Left colon (tissue), 2 donors: ENCODE measurements around the gene PAQR5. TPM values are rescaled to one million over a fixed set of nuclear protein-coding genes. Genes with fewer than 3 reads are reported as not detected.
A peak's percentile ranks its signal among the peaks of the same experiment; 100 is the strongest.

Experiments used
- ATAC-seq: fragments of 200-7000 bp; cut with Tn5 transposase; one replicate; pipeline ENCODE4 v1.9.1; 2020; ENCODE audit warnings: mild to moderate bottlenecking, moderate library complexity
- DNase-seq, 2 donors: peaks; one replicate each; pipeline ENCODE4 v3.0.0-alpha.2; 2020
- intact Hi-C, 2 donors: fragments of 100-400 bp; cut with DNase I in 1 of 2; cut with micrococcal nuclease in 1 of 2; formaldehyde crosslinking; loops; one replicate each; pipeline versions ENCODE4 v1.11.2 to v1.14.0; 2022; cut with DNase I, micrococcal nuclease
- long read RNA-seq: library from polyadenylated mRNA; unstranded; transcript quantifications from one replicate; pipeline ENCODE4 v2.0.0, GENCODE V29; 2021
- total RNA-seq, 2 donors: library from RNA; stranded (reverse); fragmentation: NEBNext Ultra II Directional; extraction: Animal tissue kit (Norgen Biotek cat#: 25700); gene quantifications; one replicate each; pipeline ENCODE4 v1.2.1, GENCODE V29; 2021
- donor health status: DM: no; HTN: no; CAD: no.
- donor health status: DM: yes; HTN: yes; CAD: no.

PAQR5 gene, protein sequence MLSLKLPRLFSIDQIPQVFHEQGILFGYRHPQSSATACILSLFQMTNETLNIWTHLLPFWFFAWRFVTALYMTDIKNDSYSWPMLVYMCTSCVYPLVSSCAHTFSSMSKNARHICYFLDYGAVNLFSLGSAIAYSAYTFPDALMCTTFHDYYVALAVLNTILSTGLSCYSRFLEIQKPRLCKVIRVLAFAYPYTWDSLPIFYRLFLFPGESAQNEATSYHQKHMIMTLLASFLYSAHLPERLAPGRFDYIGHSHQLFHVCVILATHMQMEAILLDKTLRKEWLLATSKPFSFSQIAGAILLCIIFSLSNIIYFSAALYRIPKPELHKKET
- total RNA-seq = 10 to 100 TPM; 62.3 to 63.6 TPM
- long read RNA-seq, full-length matches to known transcripts = 1 of 33 reads
- long read RNA-seq, partial matches to known transcripts = 26 of 33 reads
- long read RNA-seq, other reads (novel, unspliced or antisense) = 6 of 33 reads

DNA sequence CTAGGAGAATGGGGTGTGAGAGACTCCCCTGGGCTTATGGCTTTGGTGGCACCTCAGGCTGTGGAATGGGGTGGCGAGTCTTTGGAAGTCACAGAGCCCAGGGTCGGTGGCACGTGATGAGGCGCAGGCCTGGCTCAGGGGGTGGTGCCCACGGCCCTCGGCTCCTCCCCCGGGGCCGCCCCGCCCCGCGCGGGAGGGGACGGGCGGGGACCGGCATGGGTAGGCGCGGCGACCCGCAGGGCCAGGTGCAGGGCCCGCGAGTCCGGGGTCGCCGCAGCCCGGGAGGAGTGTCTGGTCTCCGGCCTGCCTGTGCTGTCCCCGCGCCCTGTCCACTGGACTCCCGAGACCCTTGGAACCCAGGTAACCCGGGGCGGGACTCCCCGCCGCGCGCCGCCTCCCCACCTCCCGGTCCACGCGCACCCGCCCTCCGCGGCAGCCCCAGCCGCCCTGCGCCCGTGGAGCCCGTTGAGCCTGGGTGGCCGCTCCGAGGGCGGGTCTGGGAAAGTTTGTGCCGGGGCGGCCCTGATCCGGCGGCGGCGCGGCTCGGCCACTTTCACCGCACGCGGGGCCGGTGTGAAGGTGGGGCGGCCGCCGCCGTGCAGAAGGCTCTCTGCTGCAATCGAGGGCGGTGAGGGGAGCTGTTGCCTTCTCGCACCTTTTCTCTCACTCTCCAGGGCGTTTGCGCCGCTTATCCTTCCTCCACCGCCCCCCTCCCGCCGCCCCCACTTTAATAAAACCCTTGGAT is at the start of gene PAQR5:
PAQR5 (plus strand) TSS at position 216 of the 745 bp plus-strand sequence. CDS start 61,169 bp downstream, outside the sequence.
- DNase-seq = peak; percentile 53 to 70
- intact Hi-C loops = no loop called here
- ATAC-seq = peak; percentile 85

DNA sequence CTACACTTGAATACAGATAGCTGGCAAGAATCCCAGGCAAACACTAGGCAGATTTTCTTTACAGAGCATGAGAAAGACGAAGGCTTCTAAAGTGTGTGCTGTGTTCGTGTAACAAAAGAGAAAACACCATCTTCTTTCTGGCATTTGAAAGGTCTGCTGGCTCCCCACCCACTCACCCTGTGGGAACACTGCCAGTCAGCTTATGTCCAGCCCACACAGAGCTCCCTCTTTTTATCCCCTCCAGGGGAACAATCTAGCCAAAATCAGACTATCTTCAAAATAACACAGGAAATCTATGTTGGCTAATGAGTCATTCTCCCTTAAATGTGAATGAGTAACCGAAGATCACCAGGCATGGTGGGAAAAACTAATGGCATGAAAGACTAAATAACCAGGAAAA is 45.6 kb upstream of the PAQR5 start:
- intact Hi-C loops = no loop called here
- DNase-seq (no peak), ATAC-seq (no peak)

DNA sequence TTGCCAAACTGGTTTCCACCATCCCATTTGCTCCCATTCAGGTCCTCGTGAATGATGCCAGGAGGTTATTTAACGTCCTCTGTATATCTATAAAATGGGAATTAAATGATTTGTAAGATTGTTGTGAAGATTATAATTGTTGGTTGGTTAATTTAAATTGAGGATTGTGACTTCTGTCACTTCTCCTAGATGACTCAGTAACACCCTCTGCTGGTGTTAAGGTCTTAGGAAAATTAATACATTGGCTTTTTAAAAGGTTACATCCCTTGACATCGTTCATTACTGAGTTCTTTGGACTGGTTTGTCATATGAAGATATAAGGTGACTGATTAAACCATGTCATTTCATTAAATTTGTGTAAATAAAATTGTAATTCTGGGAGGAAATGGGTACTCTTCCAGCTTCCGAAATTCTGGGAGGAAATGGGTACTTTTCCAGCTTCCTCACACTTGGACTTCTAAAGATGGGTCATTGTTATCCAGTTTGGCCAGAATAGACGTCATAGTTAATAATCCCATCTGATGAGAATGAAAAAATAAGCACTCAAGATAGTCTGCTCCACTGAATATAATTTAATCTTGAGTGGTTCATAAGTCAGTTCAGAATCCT is 33.3 kb upstream of the PAQR5 start:
- DNase-seq (no peak), ATAC-seq (peak; percentile 52)
- intact Hi-C loops = loop anchor here in 1 of 2 donors (5.0 kb wide), 1 partner anchor 208 kb away; no protein-coding TSS in a partner anchor

DNA sequence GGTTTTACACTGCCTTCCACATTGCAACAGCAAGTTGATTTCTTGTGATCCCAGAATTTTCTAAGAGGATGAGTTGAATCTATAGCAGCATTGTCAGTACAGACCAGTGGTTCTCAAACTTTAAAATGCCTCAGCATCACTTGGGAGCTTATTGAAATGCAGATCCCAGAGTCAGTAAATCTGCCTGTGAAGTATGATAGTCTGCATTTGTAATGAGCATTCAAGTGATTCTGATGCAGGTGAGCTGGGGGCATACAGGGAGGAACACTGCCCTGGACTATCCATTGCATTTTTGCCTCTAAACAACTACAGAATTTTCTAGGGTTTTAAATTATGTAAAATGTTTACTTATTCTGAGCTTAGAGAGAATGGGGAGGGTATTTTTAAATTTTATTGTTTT is 27.5 kb upstream of the PAQR5 start:
- DNase-seq = no peak
- no peak for ATAC-seq
- intact Hi-C loops = no loop called here

GRCh38 chr15:69272139-69272538 is 26.6 kb upstream of the PAQR5 start:
- no peak for ATAC-seq
- DNase-seq = no peak
- intact Hi-C loops = no loop called here

- intact Hi-C loops = no loop called here
- ATAC-seq (no peak), DNase-seq (no peak)
Measured at GRCh38 chr15:69272891-69273290, 25.8 kb upstream of the PAQR5 start.

- ATAC-seq (no peak), DNase-seq (no peak)
- intact Hi-C loops = no loop called here
Measured at GRCh38 chr15:69275074-69275670, 23.5 kb upstream of the PAQR5 start.

DNA sequence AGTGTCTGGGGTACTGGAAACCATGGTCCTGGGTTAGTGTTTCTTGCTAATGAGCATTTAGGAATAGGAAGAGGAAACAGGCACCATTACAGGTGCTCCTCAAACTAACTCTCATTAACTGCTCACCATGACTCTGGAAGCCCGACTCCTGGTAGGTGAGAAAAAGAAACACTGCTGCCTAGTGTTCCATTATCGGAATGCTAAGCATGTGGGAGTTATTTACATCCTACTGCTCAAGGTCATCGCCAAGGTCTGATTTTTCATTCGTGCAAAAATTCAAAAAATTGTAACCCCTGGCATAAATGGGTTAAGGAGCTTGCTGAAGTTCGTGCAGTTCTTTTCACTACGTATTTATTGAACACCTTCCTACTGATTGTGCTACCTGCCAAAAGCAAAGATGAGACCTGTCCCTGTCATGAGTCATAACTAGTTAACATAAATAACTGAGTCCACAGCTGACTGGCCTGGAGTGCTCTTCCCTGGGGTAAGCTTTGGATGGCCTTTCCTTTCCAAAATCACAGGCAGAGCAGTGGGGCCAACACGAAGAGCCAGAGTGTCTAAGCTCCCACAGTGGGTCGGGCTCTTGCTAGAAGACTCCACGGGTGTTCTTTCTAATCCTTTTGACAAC is 22.7 kb upstream of the PAQR5 start:
- ATAC-seq = no peak
- intact Hi-C loops = no loop called here
- no peak for DNase-seq

GRCh38 chr15:69277316-69277715 is 21.4 kb upstream of the PAQR5 start:
- DNase-seq (no peak), ATAC-seq (no peak)
- intact Hi-C loops = no loop called here

GRCh38 chr15:69279636-69280035 is 19.1 kb upstream of the PAQR5 start:
- no peak for ATAC-seq
- intact Hi-C loops = no loop called here
- DNase-seq = no peak

GRCh38 chr15:69280783-69281182 is 17.9 kb upstream of the PAQR5 start:
- intact Hi-C loops = no loop called here
- DNase-seq = no peak
- no peak for ATAC-seq

DNA sequence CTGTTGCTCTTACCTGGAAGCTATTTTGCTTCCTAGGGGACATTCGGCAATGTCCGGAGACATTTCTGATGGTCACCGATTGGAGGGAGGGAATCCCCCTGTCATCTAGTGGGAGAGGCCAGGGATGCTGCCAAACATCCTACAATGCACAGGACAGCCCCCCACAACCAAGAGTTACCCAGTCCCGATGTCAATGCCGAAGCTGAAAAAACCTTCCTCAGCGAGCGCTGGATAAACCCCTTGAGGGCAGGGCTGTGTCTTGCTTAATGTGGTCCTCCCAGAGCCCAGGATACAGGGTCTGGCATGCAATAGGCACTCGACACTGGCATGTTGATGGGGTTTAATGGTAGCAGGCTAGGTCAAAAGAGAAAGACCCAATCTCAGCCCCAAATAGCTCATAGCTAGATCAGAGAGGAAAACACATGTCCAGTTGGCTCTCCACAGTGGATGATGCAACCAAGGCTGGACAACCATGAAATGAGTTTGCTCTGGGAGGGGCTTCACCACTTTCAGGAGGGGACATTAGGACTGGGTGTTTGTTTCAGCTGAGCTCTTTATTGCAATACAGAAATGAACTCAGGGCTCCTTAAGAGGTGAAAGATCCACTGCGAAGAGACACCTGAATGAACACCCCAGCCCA is 16.5 kb upstream of the PAQR5 start:
- ATAC-seq (no peak), DNase-seq (no peak)
- intact Hi-C loops = no loop called here

- DNase-seq = no peak
- no peak for ATAC-seq
- intact Hi-C loops = no loop called here
Measured at GRCh38 chr15:69285834-69286233, 12.9 kb upstream of the PAQR5 start.

DNA sequence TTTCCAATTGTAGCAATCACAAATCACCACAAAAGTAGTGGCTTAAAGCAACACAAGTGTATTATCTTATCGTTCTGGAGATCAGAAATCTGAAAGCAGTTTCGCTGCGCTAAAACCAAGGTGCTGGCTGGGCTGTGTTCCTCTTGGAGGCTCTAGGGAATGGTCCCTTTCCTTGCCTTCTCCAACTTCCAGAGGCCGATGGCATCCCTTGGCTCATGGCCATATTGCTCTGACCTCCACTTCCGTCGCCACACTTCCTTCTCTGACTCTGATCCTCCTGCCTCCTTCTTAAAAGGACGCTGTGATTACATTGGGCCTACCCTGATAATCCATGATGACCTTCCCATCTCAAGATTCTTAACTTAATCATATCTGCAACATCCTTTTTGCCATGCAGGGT is 10.7 kb upstream of the PAQR5 start:
- ATAC-seq = no peak
- DNase-seq = no peak
- intact Hi-C loops = no loop called here

- DNase-seq (no peak), ATAC-seq (peak; percentile 28)
- intact Hi-C loops = no loop called here
Measured at GRCh38 chr15:69288531-69289341, 10.0 kb upstream of the PAQR5 start.

DNA sequence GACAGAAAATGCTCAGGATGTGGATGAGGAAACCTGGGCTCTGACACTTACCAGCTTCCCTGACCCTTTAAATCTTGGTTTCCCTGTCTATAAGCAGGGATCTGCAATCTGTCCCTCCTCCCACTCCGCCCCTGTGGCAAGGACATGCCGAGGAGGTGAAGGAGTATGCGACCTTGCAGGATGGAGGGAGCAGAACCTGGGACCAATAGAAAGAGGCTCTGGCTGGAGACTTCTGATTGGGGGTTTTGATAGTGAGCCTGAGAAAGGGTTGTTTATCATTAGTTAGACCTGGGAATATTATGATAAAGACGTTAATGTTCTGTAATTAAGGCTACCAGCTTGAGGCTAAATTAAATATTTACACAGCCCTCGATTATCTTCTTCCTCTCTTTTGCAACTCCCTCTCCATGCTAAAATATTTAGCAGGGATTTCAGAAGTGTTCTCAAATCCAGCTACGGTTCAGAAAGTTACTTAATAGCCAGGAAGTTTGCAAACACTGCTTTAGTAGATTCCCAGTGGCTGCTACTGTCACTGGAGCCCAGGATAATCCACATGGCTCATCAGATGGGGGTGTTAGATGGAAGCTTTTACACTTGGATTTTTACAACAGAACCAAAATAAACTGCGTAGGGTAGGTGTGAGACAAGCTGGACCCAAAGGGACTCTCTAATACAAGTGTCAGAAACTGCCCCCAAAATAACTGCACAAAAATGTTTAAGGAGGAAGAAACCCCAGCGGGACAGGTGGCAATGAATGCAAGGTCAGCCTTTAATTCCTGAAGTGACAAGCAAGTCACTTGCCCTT is 9.2 kb upstream of the PAQR5 start:
- intact Hi-C loops = no loop called here
- ATAC-seq = peak; percentile 48
- DNase-seq = no peak
